IPS-NIHi7 (cell line): Measurements from ENCODE around the gene CHAF1A.
A peak's percentile ranks its signal among the peaks of the same experiment; 100 is the strongest.

ENCODE experiments used
- DNase-seq: peaks from one replicate; pipeline ENCODE4 v3.0.0; 2012; ENCODE audit warnings: mixed read lengths; ENCODE audit errors: extremely low spot score

The CHAF1A gene

GRCh38 chr19:4380254-4380727 is 22.1 kb upstream of the CHAF1A start:
- DNase-seq, result no peak

GRCh38 chr19:4385291-4386040 is 17.0 kb upstream of the CHAF1A start:
- DNase-seq, result no peak

DNA sequence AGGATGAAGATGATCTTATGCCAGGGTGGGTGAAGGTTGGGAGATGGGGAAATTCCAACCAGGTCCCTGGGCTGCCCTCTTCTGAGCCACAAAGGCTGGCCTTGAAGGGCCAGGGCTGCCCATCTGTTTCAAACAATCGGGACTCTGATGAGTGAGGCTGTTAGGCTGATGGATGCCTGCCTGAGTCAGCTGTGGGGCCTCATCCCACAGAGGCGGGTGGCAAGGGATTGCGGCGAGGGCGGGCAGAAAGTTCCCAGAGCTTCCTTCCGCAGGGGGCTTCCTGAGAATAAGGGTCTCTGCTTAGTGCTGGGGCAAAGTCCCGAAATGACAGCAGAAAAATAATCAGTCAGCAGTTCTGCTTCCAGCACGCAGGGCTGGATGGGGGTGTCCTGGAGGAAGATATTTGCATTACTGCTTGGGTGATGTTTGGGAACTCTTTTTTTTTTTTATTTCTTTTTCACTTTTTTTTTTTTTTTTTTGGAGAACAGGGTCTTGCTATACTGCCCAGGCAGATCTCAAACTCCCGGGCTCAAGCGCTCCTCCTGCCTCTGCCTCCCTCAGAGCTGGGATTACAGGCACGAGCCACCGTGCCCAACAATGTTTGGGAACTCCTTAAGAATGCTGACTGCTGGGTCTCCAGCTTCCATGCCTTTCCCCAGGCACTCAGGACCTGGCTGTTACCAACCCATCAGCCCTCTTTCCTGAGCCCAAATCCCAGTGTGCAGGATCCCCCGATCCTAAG is 16.2 kb upstream of the CHAF1A start:
- DNase-seq, result no peak

DNA sequence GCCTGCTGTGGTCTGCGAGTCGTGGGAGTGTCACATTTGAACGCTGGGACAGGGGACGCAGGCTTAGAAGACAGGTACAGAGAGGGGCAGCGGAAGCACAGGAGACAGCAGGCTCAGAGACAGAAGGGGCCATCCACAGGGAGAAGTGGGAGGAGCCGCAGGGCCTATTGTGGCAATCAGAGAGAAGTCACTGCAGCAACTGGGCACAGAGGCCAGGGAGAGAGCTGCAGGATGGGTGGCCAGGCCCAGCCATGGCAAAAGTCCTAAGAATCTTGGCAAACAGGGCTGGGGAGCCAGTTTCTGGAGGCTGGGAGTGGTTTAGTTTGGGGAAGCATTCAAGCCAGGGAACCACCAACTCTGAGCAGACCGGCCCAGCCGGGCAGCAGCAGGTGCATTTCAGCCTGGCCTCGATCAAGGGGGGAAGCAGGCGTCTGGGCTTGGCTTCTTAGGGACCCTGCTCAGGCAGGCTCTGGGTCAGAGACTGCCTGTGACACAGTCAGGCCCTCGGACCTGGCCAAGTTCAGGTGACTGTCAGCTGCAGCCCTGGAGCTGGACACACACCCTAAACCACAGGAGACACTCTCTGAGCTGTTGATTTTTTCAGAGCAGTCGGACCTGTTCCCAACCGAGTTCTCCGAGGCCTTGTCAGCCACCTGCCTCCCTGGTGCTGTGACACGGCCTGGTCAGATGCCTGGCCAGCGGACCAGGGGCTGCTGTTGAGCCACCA is 13.9 kb upstream of the CHAF1A start:
- no peak for DNase-seq

GRCh38 chr19:4389064-4389375 is 13.4 kb upstream of the CHAF1A start:
- no peak for DNase-seq

- no peak for DNase-seq
Measured at GRCh38 chr19:4389511-4390016, 12.9 kb upstream of the CHAF1A start.

DNA sequence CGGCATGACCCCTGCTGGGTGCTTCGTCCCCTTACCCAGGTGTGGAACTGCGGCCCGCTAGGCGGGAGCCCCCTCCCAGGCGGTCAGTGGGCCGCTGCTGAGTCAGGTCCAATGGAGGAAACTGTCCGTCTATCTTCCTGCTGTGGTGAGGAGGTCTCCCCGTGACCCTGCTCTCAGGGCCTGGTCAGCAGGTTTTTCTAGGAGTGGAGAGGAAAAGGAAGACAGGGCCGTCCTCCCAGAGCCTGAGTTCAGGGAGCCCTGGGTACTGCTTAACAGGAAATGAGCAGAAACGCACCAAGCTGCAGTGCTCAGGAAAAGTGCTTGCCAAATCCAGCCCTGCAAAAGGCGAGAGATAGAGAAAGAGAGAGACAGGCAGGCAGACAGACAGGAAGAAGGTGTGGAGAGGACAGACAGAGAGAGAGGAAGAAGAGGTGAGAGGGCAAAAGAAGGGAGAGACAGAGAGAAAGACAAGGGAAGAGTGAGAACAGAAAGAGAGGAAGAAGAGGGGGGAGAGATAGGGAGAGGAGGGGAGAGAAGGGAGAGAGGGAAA is 12.3 kb upstream of the CHAF1A start:
- no peak for DNase-seq

GRCh38 chr19:4390567-4391305 is 11.7 kb upstream of the CHAF1A start:
- DNase-seq, result peak; percentile 79

GRCh38 chr19:4391306-4391693 is 11.1 kb upstream of the CHAF1A start:
- DNase-seq, result no peak

DNA sequence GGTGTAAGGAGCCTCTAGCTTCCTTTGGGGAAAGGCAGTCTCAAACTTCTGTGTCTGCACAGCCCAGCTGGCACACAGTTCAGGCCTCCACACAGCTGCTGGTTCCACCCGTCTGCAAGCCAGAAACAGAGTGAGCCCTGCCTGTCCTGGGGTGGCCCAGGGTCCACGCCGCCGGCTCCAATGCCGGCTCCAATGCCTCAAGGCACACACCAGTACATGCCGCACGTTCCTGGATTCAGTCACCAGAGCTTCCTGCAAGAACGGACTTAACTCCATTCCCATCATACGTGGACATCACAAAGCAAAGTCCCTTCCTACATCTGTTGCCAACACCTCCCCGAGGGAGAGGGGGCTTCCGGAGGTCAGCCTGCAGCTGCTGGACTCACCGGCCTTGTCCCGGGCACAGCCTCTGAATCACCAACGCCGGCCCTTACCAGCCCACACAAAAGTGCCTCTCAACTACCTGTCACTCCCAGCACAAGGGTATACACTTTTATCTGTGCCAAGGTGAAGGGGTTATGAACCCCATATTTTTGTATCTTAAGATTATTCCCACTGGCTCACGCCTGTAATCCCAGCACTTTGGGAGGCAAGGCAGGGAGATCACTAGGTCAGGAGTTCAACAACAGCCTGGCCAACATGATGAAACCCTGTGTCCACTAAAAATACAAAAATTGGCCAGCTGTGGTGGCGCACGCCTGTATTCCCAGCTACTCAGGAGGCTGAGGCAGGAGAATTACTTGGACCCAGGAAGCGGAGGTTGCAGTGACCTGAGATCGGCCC is 10.5 kb upstream of the CHAF1A start:
- no peak for DNase-seq

DNA sequence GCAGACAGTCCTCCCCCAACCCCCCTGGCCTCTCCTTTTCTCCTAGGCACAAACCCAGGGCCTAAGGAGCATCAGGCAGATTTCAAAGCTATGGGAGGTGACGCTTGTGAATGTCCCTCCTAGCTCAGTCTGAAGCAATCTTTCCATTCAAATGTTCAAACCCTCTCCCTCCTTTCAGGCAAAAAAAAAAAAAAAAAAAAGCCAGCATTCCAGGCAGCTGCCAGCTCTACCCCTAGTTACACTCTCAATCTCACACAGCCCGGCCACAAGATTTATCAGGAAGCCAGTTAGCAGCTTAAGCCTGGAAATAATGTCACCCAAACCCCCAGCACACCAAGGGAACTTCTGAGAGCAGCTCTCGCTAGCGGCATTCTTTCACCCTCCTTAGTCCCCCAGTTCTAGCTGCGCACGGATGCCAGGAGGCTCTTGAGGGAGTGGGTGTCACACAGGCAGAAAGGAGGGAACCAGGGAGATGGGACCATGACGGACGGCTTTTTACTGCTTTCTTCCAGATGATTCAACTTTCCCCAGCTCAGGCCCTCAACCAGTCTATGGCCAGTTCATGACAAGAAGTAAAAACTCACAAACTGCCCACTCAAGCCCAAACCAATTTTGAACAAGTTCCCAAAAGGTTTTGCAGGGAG is 8.4 kb upstream of the CHAF1A start:
- no peak for DNase-seq

DNA sequence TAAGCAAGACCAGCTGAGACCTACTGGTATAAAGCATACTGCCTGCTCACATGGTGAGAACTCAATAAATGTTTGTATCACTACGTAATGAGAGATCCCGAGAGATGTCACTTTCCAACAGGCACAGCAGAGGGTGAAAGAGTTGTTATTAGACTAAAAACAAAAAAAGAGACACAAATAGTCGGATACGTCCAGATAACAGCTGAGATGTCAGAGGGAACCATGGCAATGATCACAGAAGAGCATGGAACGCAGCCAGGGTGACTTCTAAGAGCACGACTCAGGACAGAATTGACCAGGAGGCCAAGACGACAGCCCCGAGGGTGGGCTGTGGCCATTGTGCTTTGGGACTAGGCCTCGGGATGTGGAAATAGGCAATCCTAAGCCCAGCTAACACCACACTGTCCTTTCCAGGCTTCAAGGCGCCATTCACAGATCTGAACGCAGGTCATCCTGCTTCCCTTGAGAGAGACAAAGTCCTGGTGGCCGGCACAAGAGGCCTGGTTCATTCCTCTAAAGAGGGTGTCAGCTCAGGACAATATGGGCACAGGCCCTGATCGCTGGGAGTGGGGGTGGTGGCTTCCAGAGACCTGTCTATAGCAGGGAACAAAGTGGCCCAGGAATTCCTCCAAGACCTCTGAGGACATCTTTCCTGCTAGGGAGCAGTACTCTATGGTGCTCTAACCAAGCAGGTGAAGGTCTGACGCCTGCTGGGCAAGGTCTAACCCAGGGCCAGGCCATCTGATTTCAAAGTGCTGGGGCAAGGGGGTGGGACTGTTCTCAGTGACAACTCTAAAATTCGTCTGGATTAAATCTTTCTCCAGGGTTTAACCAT is 5.3 kb upstream of the CHAF1A start:
- no peak for DNase-seq

GRCh38 chr19:4399812-4400134 is 2.7 kb upstream of the CHAF1A start:
- DNase-seq, result no peak

DNA sequence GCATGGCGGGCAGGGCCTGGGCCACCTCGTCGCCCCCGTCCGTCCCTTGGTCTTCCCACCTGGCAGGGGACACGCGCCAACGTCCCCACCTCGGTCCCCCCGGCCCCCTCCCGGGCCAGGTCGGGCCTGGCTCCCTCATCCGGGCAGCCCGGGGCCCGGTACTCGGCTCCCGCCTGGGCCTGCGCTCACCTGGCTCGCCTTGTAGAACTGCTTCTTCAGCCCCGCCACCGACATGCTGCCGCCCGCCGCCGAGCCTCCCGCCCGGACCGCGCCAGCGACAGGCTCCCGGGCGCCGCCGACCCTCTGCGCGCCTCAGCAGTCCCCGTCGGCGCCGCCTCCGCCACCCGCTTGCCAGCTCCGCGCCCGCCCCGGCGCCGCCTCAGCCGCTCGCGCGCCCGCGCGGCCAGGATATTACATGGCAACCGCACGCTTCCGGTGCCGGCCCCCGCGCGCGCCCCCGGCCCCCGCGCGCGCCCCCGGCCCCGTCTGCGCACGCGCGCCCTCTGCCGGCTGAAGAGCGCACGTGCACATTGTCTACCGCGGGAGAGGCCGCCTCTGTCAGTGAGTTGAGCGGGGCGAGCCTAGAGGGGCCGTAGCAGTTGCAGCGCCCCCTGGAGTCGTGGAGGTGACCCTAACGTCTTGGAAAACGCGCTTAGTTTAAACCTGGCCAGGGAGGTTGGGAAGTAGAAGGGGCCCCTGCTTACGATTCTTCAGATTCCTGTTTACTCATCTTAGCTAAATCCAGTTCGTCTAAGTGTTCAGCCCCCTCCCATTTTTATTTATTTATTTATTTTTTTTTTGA is 2.1 kb upstream of the CHAF1A start, which contains the start of gene SH3GL1:
TSS of gene SH3GL1 (minus strand) at position 413 of the 802 bp plus-strand sequence. CDS start at position 234, 179 bp downstream.
- peak; percentile 87 for DNase-seq

DNA sequence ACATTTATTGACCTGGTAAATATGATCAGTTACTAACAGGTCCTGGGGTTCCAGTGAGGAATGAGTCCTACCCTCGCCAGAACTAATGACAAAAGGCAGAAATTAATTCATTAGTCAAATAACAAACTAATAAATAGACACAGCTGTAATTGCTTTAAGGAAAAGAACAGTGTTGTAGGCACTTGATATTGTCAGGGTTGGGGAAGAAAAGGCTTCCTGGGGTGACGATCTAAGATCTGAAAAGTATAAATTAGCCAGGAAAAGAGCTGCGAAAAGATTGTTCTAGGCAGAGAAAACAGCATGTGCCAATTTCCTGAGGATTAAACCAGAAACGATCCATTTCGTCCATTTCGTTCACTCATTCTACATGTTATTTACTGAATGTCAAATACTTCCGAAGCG is 670 bp upstream of the CHAF1A start:
- DNase-seq, result no peak

- DNase-seq, result no peak
Measured at GRCh38 chr19:4403005-4403761, 743 bp downstream of the CHAF1A start.

DNA sequence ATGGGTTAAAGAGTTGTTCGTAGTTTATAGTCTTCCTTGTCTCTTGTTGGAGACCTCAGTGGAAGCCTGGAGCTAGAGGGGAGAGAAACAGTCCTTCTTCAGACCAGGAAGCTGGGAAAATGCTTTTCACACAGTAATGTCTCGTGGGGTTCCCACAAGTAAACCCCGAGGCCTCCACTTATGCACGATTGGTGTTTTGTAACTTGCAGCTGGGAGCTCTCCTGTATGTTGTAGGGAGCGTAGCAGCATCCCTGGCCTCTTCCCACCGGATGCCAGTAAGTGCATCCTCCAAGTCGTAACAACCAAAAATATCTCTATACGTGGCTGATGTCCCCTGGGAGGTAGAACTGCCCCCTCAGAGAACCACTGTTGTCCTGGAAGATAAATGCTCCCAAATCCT is 3.5 kb downstream of the CHAF1A start:
- no peak for DNase-seq

DNA sequence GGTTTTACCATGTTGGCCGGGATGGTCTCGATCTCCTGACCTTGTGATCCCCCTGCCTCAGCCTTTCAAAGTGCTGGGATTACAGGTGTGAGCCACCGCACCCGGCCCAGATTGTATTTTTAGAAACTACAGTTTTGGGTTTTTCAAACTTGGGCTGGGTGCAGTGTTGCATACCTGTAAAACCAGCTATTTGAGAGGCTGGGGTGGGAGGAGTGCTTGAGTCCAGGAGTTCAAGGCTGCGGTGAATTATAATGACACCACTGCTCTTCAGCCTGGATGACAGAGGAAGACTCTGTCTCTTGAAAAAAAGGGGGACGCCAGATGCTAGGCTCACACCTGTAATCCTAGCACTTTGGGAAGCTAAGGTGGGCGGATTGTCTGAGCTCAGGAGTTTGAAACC is 4.2 kb downstream of the CHAF1A start:
- DNase-seq, result no peak
